H1 (cell line): Measurements from ENCODE around the gene TTC39A. TPM values are rescaled to one million over a fixed set of nuclear protein-coding genes. Genes with fewer than 3 reads are reported as not detected.

Source experiments
- polyA plus RNA-seq, 7 experiments: library from polyadenylated mRNA; depleted of rRNA in 3 of 7; stranded (reverse) in 5 of 7; unstranded in 2 of 7; fragments of >200 nt in 5 of 7; fragments of 200-250 nt in 2 of 7; gene quantifications; 1 replicate in 5 of 7; 2 replicates in 1 of 7; 4 replicates in 1 of 7; pipeline versions ENCODE4 v1.2.1 to v1.2.3, GENCODE V29; 2011 to 2013; ENCODE audit warnings: missing spikeins in 2 of 7, mixed read lengths in 2 of 7
- total RNA-seq: library from RNA; stranded (reverse); fragmentation: NEBNext Ultra II Directional; extraction: Animal tissue kit (Norgen Biotek cat#: 25700); gene quantifications from 2 replicates; pipeline ENCODE4 v1.2.1, GENCODE V29; 2021
- TF ChIP-seq, protein P1 (sequence below): fragments of 300-600 bp; sonication (generic); IDR thresholded peaks from 2 replicates; pipeline ENCODE4 v1.7.1; 2012; ENCODE audit warnings: low read length, moderate library complexity, mild to moderate bottlenecking, inconsistent platforms; ENCODE audit not compliant: insufficient replicate concordance

Gene TTC39A
- total and polyA plus RNA-seq, 2 of the 8 experiments (the other 6 are each of a cell fraction or from before 2014, with no cell fraction given), result 5.5 to 5.8 TPM

DNA sequence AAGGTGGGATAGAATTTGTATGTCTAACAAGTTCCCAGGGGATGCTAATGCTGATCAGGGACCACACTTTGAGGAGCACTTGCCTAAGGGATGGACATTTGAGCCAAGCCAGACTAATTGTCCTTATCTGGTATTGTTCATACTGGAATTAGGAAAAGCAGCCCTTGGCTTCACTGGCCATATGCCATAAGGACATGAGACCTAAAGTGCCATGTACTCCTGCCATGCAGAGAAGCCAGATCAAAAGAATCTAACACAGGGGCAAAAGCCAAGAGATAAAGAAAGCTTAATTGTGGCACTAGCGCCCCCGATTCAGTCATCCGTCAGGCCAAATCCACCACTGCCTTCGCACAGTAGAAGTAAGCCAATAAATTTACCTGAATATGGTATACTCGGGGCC, 48.6 kb downstream of the TTC39A start (continued):
- TF ChIP-seq, protein P1, sequence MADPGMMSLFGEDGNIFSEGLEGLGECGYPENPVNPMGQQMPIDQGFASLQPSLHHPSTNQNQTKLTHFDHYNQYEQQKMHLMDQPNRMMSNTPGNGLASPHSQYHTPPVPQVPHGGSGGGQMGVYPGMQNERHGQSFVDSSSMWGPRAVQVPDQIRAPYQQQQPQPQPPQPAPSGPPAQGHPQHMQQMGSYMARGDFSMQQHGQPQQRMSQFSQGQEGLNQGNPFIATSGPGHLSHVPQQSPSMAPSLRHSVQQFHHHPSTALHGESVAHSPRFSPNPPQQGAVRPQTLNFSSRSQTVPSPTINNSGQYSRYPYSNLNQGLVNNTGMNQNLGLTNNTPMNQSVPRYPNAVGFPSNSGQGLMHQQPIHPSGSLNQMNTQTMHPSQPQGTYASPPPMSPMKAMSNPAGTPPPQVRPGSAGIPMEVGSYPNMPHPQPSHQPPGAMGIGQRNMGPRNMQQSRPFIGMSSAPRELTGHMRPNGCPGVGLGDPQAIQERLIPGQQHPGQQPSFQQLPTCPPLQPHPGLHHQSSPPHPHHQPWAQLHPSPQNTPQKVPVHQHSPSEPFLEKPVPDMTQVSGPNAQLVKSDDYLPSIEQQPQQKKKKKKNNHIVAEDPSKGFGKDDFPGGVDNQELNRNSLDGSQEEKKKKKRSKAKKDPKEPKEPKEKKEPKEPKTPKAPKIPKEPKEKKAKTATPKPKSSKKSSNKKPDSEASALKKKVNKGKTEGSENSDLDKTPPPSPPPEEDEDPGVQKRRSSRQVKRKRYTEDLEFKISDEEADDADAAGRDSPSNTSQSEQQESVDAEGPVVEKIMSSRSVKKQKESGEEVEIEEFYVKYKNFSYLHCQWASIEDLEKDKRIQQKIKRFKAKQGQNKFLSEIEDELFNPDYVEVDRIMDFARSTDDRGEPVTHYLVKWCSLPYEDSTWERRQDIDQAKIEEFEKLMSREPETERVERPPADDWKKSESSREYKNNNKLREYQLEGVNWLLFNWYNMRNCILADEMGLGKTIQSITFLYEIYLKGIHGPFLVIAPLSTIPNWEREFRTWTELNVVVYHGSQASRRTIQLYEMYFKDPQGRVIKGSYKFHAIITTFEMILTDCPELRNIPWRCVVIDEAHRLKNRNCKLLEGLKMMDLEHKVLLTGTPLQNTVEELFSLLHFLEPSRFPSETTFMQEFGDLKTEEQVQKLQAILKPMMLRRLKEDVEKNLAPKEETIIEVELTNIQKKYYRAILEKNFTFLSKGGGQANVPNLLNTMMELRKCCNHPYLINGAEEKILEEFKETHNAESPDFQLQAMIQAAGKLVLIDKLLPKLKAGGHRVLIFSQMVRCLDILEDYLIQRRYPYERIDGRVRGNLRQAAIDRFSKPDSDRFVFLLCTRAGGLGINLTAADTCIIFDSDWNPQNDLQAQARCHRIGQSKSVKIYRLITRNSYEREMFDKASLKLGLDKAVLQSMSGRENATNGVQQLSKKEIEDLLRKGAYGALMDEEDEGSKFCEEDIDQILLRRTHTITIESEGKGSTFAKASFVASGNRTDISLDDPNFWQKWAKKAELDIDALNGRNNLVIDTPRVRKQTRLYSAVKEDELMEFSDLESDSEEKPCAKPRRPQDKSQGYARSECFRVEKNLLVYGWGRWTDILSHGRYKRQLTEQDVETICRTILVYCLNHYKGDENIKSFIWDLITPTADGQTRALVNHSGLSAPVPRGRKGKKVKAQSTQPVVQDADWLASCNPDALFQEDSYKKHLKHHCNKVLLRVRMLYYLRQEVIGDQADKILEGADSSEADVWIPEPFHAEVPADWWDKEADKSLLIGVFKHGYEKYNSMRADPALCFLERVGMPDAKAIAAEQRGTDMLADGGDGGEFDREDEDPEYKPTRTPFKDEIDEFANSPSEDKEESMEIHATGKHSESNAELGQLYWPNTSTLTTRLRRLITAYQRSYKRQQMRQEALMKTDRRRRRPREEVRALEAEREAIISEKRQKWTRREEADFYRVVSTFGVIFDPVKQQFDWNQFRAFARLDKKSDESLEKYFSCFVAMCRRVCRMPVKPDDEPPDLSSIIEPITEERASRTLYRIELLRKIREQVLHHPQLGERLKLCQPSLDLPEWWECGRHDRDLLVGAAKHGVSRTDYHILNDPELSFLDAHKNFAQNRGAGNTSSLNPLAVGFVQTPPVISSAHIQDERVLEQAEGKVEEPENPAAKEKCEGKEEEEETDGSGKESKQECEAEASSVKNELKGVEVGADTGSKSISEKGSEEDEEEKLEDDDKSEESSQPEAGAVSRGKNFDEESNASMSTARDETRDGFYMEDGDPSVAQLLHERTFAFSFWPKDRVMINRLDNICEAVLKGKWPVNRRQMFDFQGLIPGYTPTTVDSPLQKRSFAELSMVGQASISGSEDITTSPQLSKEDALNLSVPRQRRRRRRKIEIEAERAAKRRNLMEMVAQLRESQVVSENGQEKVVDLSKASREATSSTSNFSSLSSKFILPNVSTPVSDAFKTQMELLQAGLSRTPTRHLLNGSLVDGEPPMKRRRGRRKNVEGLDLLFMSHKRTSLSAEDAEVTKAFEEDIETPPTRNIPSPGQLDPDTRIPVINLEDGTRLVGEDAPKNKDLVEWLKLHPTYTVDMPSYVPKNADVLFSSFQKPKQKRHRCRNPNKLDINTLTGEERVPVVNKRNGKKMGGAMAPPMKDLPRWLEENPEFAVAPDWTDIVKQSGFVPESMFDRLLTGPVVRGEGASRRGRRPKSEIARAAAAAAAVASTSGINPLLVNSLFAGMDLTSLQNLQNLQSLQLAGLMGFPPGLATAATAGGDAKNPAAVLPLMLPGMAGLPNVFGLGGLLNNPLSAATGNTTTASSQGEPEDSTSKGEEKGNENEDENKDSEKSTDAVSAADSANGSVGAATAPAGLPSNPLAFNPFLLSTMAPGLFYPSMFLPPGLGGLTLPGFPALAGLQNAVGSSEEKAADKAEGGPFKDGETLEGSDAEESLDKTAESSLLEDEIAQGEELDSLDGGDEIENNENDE, result no peak
